GM23248 (cell line): Measurements from ENCODE around the gene B4GALT5. TPM values are rescaled to one million over a fixed set of nuclear protein-coding genes. Genes with fewer than 3 reads are reported as not detected.
A peak's percentile ranks its signal among the peaks of the same experiment; 100 is the strongest.
"Not testable (repeated sequence)": the region's sequence is repeated elsewhere in the genome, so short reads cannot be mapped to it uniquely, and the experiment has no call there.

Experiments used
- DNase-seq: peaks from one replicate; pipeline ENCODE4 v3.0.0-alpha.2; 2015
- H2AFZ ChIP-seq: fragments of 200-600 bp; sonication (generic); 2 replicates; pipeline ENCODE4 v1.6.1; 2016; ENCODE audit warnings: antibody characterized with exemption
- H3F3A ChIP-seq: fragments of 200-600 bp; sonication (generic); 2 replicates; pipeline ENCODE4 v1.6.1; 2016; ENCODE audit warnings: mild to moderate bottlenecking, antibody characterized with exemption, mixed run types; ENCODE audit not compliant: insufficient read depth
- H3K27ac ChIP-seq: fragments of 200-600 bp; sonication (generic); 2 replicates; pipeline ENCODE4 v1.5.1; 2016; ENCODE audit warnings: mild to moderate bottlenecking
- H3K27me3 ChIP-seq: fragments of 200-600 bp; sonication (generic); replicated peaks from 2 replicates; pipeline ENCODE4 v1.6.1; 2016; ENCODE audit warnings: mild to moderate bottlenecking; ENCODE audit not compliant: insufficient read depth
- H3K36me3 ChIP-seq: fragments of 200-600 bp; sonication (generic); 2 replicates; pipeline ENCODE4 v1.6.1; 2016; ENCODE audit warnings: low read depth, mild to moderate bottlenecking
- H3K4me1 ChIP-seq: fragments of 200-600 bp; sonication (generic); 2 replicates; pipeline ENCODE4 v1.6.1; 2016; ENCODE audit warnings: mild to moderate bottlenecking; ENCODE audit not compliant: insufficient read depth
- H3K4me2 ChIP-seq: fragments of 200-600 bp; sonication (generic); one replicate; pipeline ENCODE4 v1.6.1; 2016; ENCODE audit warnings: mild to moderate bottlenecking; ENCODE audit not compliant: unreplicated experiment
- H3K4me3 ChIP-seq: fragments of 200-600 bp; sonication (generic); 2 replicates; pipeline ENCODE4 v1.5.1; 2016; ENCODE audit warnings: mild to moderate bottlenecking
- H3K79me2 ChIP-seq: fragments of 200-600 bp; sonication (generic); 2 replicates; pipeline ENCODE4 v1.6.1; 2016; ENCODE audit warnings: mild to moderate bottlenecking; ENCODE audit not compliant: insufficient read depth
- H3K9ac ChIP-seq: fragments of 200-600 bp; sonication (generic); 2 replicates; pipeline ENCODE4 v1.6.1; 2016; ENCODE audit warnings: mild to moderate bottlenecking
- H3K9me2 ChIP-seq: fragments of 200-600 bp; sonication (generic); 2 replicates; pipeline ENCODE4 v1.6.1; 2016; ENCODE audit warnings: mixed run types, mild to moderate bottlenecking, moderate library complexity; ENCODE audit not compliant: insufficient read depth
- H3K9me3 ChIP-seq: fragments of 200-600 bp; sonication (generic); one replicate; pipeline ENCODE4 v1.6.1; 2017; ENCODE audit warnings: low read depth
- H4K20me1 ChIP-seq: fragments of 200-600 bp; sonication (generic); 2 replicates; pipeline ENCODE4 v1.6.0; 2016; ENCODE audit not compliant: insufficient read depth
- EZH2 ChIP-seq: fragments of 200-600 bp; sonication (generic); IDR thresholded peaks from 2 replicates; pipeline ENCODE4 v1.6.1; 2018; ENCODE audit warnings: antibody characterized with exemption, mild to moderate bottlenecking; ENCODE audit not compliant: insufficient read depth, poor library complexity, severe bottlenecking
- EZH2phosphoT487 ChIP-seq: fragments of 200-600 bp; sonication (generic); IDR thresholded peaks from 2 replicates; pipeline ENCODE4 v1.6.1; 2018; ENCODE audit warnings: antibody characterized with exemption, moderate library complexity, mild to moderate bottlenecking, low read depth; ENCODE audit not compliant: insufficient read depth
- WGBS, 2 experiments: methylation state at CpG; one replicate each; pipeline ENCODE4 v1.1.6; 2015 to 2017; ENCODE audit warnings: low lambda C conversion rate in 2 of 2, low coverage in 1 of 2; ENCODE audit errors: missing lambda C conversion rate in 2 of 2; 5-methylcytosine and 5-hydroxymethylcytosine counted together
- in situ Hi-C: fragments of 300-500 bp; cut with MboI; formaldehyde crosslinking; loops from 2 replicates; pipeline ENCODE4 v1.15.0; 2020
- polyA plus RNA-seq: library from polyadenylated mRNA; unstranded; fragments of >200 nt; fragmentation: Nextera tagmentation; extraction: Ambion mirVana; gene quantifications from 2 replicates; pipeline ENCODE4 v1.2.1, GENCODE V29; 2016
- total RNA-seq: library from RNA; depleted of rRNA; stranded (reverse); fragments of >200 nt; shearing (Covaris generic); gene quantifications from 2 replicates; pipeline ENCODE4 v1.2.3, GENCODE V29; 2014

Gene B4GALT5
- total and polyA plus RNA-seq, 2 experiments from 2014 or later = 4.2 to 16.9 TPM

DNA sequence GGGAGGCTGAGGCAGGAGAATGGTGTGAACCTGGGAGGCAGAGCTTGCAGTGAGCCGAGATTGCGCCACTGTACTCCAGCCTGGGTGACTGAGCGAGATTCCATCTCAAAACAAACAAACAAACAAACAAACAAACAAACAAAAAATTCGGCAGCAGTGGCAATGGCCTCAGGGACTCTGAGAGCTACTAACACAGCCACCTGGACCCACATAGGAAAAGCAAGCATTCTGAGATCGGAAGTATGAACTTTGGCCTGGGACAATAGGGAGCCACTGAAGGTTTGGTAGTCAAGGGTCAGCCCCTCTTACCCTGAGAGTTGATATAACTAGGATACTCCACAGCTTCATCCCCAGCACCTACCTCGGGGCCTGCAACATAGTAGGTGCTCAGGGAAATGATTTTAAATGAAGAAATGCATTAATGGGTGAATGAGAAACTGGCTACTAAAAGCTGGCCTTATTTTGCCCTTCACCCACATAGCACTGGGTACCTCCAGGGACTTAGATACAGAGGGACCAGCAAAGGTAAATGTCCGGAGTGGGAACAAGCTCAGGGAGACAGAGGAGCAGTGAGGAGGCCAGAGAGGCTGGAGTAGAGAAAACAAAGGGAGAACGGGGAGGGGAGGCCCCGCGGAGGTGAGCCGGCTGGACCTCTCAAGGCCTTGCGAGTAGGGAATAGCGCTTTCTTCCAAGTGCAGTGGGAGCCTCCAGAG, 99.2 kb downstream of the B4GALT5 start:
- Histone ChIP-seq H3K4me3 (no peak overlapping the region), H3K36me3 (no peaks in the 10 kb centered on the region), H3K79me2 (no peaks in the 10 kb centered on the region), H2AFZ (no peak overlapping the region), H3K4me1 (no peaks in the 10 kb centered on the region), H3K9me3 (no peaks in the 10 kb centered on the region), H3K27me3 (no peaks in the 10 kb centered on the region), H3F3A (no peaks in the 10 kb centered on the region), H4K20me1 (no peaks in the 10 kb centered on the region), H3K9ac (no peak overlapping the region), H3K27ac (no peak overlapping the region), H3K9me2 (no peaks in the 10 kb centered on the region), H3K4me2 (no peak overlapping the region)
- in situ Hi-C loops = loop anchor here (10.0 kb wide), 1 partner anchor 230 kb away; no protein-coding TSS in a partner anchor
- no peak for DNase-seq
- 82 to 86% methylated on average over 13 of the region's 13 CpGs for WGBS, 2 experiments
- TF ChIP-seq EZH2 = no peak

DNA sequence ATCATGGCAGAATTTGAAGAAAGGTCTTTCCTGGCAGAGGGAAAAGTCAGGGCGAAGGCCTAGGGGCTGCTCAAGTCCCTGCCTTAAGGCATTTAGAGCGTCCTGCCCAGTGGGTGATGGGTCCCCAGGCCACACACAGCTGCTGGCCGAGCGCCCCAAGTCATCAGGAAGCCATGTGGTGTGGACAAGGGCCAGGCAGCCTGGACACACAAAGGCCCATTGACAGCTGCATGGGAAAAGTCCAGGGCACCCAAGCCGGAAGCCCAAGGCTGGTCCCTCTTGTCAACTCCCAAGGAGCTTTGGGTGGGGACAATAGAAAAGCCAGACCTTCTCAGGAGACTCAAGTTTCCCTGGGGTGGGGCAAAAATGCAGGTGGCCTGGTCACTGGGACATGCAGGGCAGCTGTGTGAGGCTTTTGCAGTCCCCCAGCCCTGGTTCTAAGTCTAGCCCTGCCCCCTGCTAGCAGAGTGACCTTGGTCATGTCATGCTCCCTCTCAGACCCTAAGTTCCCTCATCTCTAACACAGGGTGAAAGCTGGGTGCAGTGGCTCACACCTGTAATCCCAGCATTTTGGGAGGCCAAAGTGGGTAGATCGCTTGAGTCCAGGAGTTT, 101.4 kb downstream of the B4GALT5 start:
- no peaks in the 10 kb centered on the region for H4K20me1 ChIP-seq
- no peak overlapping the region for H3K4me3 ChIP-seq
- no peaks in the 10 kb centered on the region for H3K4me1 ChIP-seq
- H3K9ac ChIP-seq = no peak overlapping the region
- no peaks in the 10 kb centered on the region for H3K36me3 ChIP-seq
- in situ Hi-C loops = loop anchor here (10.0 kb wide), 1 partner anchor 233 kb away; no protein-coding TSS in a partner anchor
- H3F3A ChIP-seq = no peaks in the 10 kb centered on the region
- no peak for DNase-seq
- no peaks in the 10 kb centered on the region for H3K27me3 ChIP-seq
- H3K27ac ChIP-seq = no peak overlapping the region
- no peaks in the 10 kb centered on the region for H3K79me2 ChIP-seq
- no peak overlapping the region for H3K4me2 ChIP-seq
- H3K9me3 ChIP-seq = no peaks in the 10 kb centered on the region
- 80 to 85% methylated on average over 6 of the region's 6 CpGs for WGBS, 2 experiments
- H2AFZ ChIP-seq = no peak overlapping the region
- TF ChIP-seq EZH2 = no peak
- TF ChIP-seq EZH2phosphoT487 = no peak
- H3K9me2 ChIP-seq = no peaks in the 10 kb centered on the region

DNA sequence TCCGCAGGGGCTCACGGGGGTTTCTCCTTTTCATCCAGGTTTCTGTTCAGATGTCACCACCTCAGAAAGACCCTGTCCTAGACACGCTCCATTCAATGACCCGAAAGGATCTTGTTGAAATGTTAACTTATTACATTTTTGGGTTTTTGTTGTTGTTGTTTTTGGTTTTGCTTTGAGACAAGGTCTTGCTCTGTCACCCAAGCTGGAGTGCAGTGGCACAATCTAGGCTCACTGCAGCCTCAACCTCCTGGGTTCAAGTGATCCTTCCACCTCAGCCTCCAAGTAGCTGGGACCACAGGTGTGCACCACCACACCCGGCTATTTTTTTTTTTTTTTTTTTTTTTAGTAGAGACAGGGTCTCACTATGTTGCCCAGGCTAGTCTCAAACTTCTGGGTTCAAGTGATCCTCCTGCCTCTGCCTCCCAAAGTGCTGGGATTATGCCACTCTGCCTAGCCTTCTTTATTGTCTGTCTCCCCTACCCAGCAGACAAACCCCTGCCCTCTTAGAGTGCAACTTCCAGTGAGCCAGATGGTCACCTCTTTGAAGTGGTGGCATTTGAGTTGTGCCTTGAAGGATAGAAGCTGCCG, 102.0 kb downstream of the B4GALT5 start:
- H3K9me3 ChIP-seq, H3K9me2 ChIP-seq, H3K9ac ChIP-seq, H3F3A ChIP-seq, H3K36me3 ChIP-seq, H3K27me3 ChIP-seq, H4K20me1 ChIP-seq, DNase-seq, H3K4me1 ChIP-seq, H3K27ac ChIP-seq, H3K79me2 ChIP-seq: not testable (repeated sequence)
- H3K4me2 ChIP-seq = peak overlapping the region; percentile 84
- in situ Hi-C loops = loop anchor here (10.0 kb wide), 1 partner anchor 233 kb away; no protein-coding TSS in a partner anchor
- H3K4me3 ChIP-seq = peak overlapping the region; percentile 58; the same call in 1 of the 2 replicates
- H2AFZ ChIP-seq = 0 out of 2 replicates have a peak overlapping the region, but pooled peaks have one; percentile 77
- 60 to 65% methylated on average over 6 of the region's 6 CpGs for WGBS, 2 experiments

DNA sequence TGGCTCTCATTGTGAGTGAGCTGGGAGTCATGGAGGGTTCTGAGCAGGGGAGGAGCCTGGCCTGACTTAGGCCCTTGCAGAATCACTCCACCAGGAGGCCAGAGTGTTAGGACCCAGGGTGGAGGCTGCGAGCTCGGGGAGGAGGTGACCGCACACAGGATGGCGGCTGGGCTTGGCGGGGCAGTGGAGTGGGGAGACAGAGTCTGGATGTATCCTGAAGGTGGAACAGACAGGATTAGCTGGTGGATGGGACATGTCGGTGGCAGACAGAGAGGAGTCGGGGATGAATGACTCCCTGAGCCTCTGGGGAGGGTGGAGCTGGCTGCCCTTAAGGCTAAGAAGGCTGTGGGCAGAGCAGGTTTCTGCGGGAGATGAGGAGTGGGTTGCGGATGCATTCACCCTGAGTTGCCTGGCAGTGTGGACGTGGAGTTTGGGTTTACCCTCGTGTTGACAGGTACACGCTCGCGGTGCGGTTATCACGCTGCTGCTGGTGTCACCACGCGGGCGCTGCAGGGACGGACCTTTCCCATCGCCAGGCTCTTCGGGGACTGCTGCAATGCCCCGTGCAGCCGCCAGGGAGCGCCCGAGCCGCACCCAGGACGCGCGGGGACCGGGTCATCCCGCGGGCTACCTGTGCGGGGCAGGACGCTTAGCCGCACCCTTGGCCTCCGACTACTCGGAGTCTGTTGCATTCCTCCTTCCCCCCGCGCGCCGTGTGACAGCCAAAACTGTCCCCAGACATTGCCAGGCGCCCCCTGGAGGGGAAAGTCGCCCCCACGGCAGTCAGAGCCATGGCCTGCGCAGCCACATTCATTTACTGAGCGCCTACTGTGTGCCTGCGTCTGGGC, 102.8 kb downstream of the B4GALT5 start:
- Histone ChIP-seq H2AFZ (peak overlapping the region; percentile 77), H3K79me2 (no peaks in the 10 kb centered on the region), H3K27ac (no peak overlapping the region), H3K27me3 (no peaks in the 10 kb centered on the region), H3K9me3 (no peaks in the 10 kb centered on the region), H3K4me1 (no peaks in the 10 kb centered on the region), H3F3A (no peaks in the 10 kb centered on the region), H3K36me3 (no peaks in the 10 kb centered on the region), H4K20me1 (no peaks in the 10 kb centered on the region), H3K4me3 (peak overlapping the region; percentile 58), H3K4me2 (peak overlapping the region; percentile 84), H3K9me2 (no peaks in the 10 kb centered on the region), H3K9ac (no peak overlapping the region)
- peak; percentile 81 for DNase-seq
- in situ Hi-C loops = loop anchor here (10.0 kb wide), 1 partner anchor 234 kb away; no protein-coding TSS in a partner anchor
- 14 to 24% methylated on average over 29 to 46 of the region's 48 CpGs for WGBS, 2 experiments
- TF ChIP-seq EZH2phosphoT487 = no peak
- no peak for TF ChIP-seq EZH2
